ENCODE data around the gene NLRP13. TPM values are rescaled to one million over a fixed set of nuclear protein-coding genes. Genes with fewer than 3 reads are reported as not detected.

The NLRP13 gene
- total and polyA plus RNA-seq, 2 experiments from 2014 or later = not detected

- DNase-seq (ENCODE audit: low spot score) (no peak), ATAC-seq (no peak)
- no peaks in the 10 kb centered on the region for H3K27me3 Mint-ChIP-seq (ENCODE audit: insufficient read depth, low read depth, poor library complexity)
- Histone ChIP-seq H3K4me1 (ENCODE audit: insufficient read depth) (no peaks in the 10 kb centered on the region), H3K27me3 (ENCODE audit: insufficient read depth) (no peaks in the 10 kb centered on the region), H3K79me2 (replicated peaks; ENCODE audit: insufficient read depth) (no peaks in the 10 kb centered on the region), H2AFZ (no peak overlapping the region), H3K9me2 (ENCODE audit: insufficient read depth) (no peaks in the 10 kb centered on the region), H4K20me1 (replicated peaks; ENCODE audit: insufficient read depth) (no peaks in the 10 kb centered on the region), H3F3A (replicated peaks; ENCODE audit: low read depth) (no peaks in the 10 kb centered on the region), H3K4me3 (no peak overlapping the region), H3K27ac (ENCODE audit: low read depth) (no peak overlapping the region), H3K4me2 (no peak overlapping the region), H3K36me3 (ENCODE audit: insufficient read depth) (peaks cover 12% of the 10 kb centered on the region)
- H3K27ac Mint-ChIP-seq = no peak overlapping the region
- H3K36me3 Mint-ChIP-seq (ENCODE audit: low read depth) = peaks cover 24% of the 10 kb centered on the region
- peaks cover 97% of the 10 kb centered on the region for H3K9me3 Mint-ChIP-seq
- TF ChIP-seq POLR2AphosphoS5 (IDR thresholded peaks at IDR 0.05; ENCODE audit: low read depth) = no peak
- no peak for TF ChIP-seq ZNF331 (CRISPR knock-in tag; IDR thresholded peaks at IDR 0.05; ENCODE audit: low read depth)
- no peak for TF ChIP-seq REST (IDR thresholded peaks at IDR 0.05; ENCODE audit: unreplicated experiment)
- TF ChIP-seq STAT1 (IDR thresholded peaks at IDR 0.05; ENCODE audit: unreplicated experiment) = no peak
- no peak for TF ChIP-seq ZNF462 (CRISPR knock-in tag; IDR thresholded peaks at IDR 0.05)
- TF ChIP-seq CREB1 (CRISPR knock-in tag; IDR thresholded peaks at IDR 0.05; ENCODE audit: low read depth) = no peak
- TF ChIP-seq ETS1 (IDR thresholded peaks at IDR 0.05) = no peak
- TF ChIP-seq JUNB (IDR thresholded peaks at IDR 0.05; ENCODE audit: unreplicated experiment) = no peak
- TF ChIP-seq CTCF (conservative IDR thresholded peaks at IDR 0.05; ENCODE audit: low read depth in 2 of 2) = no peak
- TF ChIP-seq EZH2 (IDR thresholded peaks at IDR 0.05; ENCODE audit: low read depth, unreplicated experiment) = no peak
- TF ChIP-seq ZNF114 (CRISPR knock-in tag; IDR thresholded peaks at IDR 0.05) = no peak
- TF ChIP-seq EZH2phosphoT487 (IDR thresholded peaks at IDR 0.05; ENCODE audit: unreplicated experiment) = no peak
- TF ChIP-seq NANOG (IDR thresholded peaks at IDR 0.05; ENCODE audit: borderline replicate concordance) = no peak
- no peak overlapping the region for H3K4me3 Mint-ChIP-seq
- no peaks in the 10 kb centered on the region for H3K4me1 Mint-ChIP-seq
Measured at GRCh38 chr19:55927991-55928390, 4.1 kb downstream of the NLRP13 start.
